WI38 (cell line): ENCODE measurements around the gene TMEM115.

Experiments used
- H3K4me3 ChIP-seq: 2 replicates; pipeline ENCODE4 v1.5.1; 2011; ENCODE audit warnings: low read depth, mild to moderate bottlenecking, control low read depth, low read length
- CTCF ChIP-seq: IDR thresholded peaks from 2 replicates; pipeline ENCODE4 v1.5.1; 2012; ENCODE audit warnings: low read depth, mild to moderate bottlenecking, control low read depth, low read length

Gene TMEM115

GRCh38 chr3:50385754-50386153, 26.4 kb upstream of the TMEM115 start:
- TF ChIP-seq CTCF = no peak
- H3K4me3 ChIP-seq = no peak overlapping the region

GRCh38 chr3:50383750-50384149, 24.4 kb upstream of the TMEM115 start:
- TF ChIP-seq CTCF = no peak
- H3K4me3 ChIP-seq = no peak overlapping the region

- no peak for TF ChIP-seq CTCF
- H3K4me3 ChIP-seq = no peak overlapping the region
Observed at GRCh38 chr3:50382722-50383121, 23.4 kb upstream of the TMEM115 start.

GRCh38 chr3:50381383-50381782, 22.1 kb upstream of the TMEM115 start:
- TF ChIP-seq CTCF = no peak
- H3K4me3 ChIP-seq = no peak overlapping the region

- TF ChIP-seq CTCF = no peak
- H3K4me3 ChIP-seq = no peak overlapping the region
Observed at GRCh38 chr3:50380405-50381085, 21.2 kb upstream of the TMEM115 start.

GRCh38 chr3:50378757-50379156, 19.4 kb upstream of the TMEM115 start:
- H3K4me3 ChIP-seq = no peak overlapping the region
- no peak for TF ChIP-seq CTCF

- no peak overlapping the region for H3K4me3 ChIP-seq
- TF ChIP-seq CTCF = no peak
Observed at GRCh38 chr3:50378024-50378423, 18.7 kb upstream of the TMEM115 start.
